Purkinje cell (primary cell): ENCODE data around the gene C20orf144. TPM values are rescaled to one million over a fixed set of nuclear protein-coding genes. Genes with fewer than 3 reads are reported as not detected.

Experiments used
- polyA plus RNA-seq: library from polyadenylated mRNA; unstranded; fragments of >200 nt; fragmentation: Nextera tagmentation; gene quantifications from 2 replicates; pipeline ENCODE4 v1.2.1, GENCODE V29; 2014

The C20orf144 gene
- polyA plus RNA-seq: not detected in 2 replicates

DNA sequence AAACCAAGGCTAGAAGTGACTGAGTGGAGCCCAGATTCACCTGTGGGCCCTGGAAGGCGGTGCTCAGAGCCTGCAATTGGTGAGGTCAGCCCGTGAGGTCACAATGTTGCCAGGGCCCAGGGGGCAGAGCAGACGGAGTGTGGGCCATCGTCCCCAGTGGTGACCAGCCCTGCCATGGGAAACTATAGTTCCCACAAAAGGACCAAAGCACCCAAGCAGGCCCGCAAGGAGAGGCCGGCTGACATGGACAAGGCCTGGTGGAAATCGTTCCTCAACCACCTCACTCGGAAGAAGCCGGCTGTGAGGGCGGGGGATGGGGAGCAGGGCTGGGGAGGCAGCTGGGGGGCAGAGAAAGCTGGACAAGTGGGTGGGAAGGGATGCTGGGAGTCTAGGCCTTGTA lies at the start of gene C20orf144:
Gene C20orf144 (plus strand): TSS at position 156 of the 400 bp plus-strand sequence. CDS start 19 bp downstream, at position 175.

GRCh38 chr20:33666293-33667244 lies 4.4 kb downstream of the C20orf144 start, which contains the start of gene ACTL10:
Gene ACTL10, plus strand, starts transcription at chr20:33666943. Its CDS starts 555 bp downstream, at chr20:33667498.

GRCh38 chr20:33674294-33675135 lies 12.4 kb downstream of the C20orf144 start, which contains the start of gene NECAB3:
Gene NECAB3, minus strand, starts transcription at chr20:33674428. Its CDS starts 76 bp downstream, at chr20:33674352.

GRCh38 chr20:33686100-33686983 lies 24.2 kb downstream of the C20orf144 start, which contains the start of gene E2F1:
Gene E2F1, minus strand, starts transcription at chr20:33686385. Its CDS starts 121 bp downstream, at chr20:33686264.

Other genes starting within 250 kb of the C20orf144 start
- 4.0 and 5.5 TPM in 2 replicates for gene SNTA1, start 218.6 kb upstream of the C20orf144 start, polyA plus RNA-seq
- gene CBFA2T2, start 172.2 kb upstream of the C20orf144 start, polyA plus RNA-seq: 3.4 and 6.9 TPM in 2 replicates
- not detected in 2 replicates for gene ACTL10, start 4.6 kb downstream of the C20orf144 start, polyA plus RNA-seq
- 5.1 and 6.1 TPM in 2 replicates for gene NECAB3, start 12.1 kb downstream of the C20orf144 start, polyA plus RNA-seq
- not detected in 2 replicates for gene E2F1, start 24.1 kb downstream of the C20orf144 start, polyA plus RNA-seq
- gene PXMP4, start 58.0 kb downstream of the C20orf144 start, polyA plus RNA-seq: 10.3 and 15.6 TPM in 2 replicates
- 0.50 and 1.9 TPM in 2 replicates for gene ZNF341, start 69.7 kb downstream of the C20orf144 start, polyA plus RNA-seq
- 39.2 and 65.6 TPM in 2 replicates for gene CHMP4B, start 149.0 kb downstream of the C20orf144 start, polyA plus RNA-seq